Measurements from ENCODE around the gene PABPN1L. TPM values are rescaled to one million over a fixed set of nuclear protein-coding genes. Genes with fewer than 3 reads are reported as not detected.

Gene PABPN1L
- total RNA-seq, 1 experiment from 2014 or later: not detected

- H3K9me3 Mint-ChIP-seq (ENCODE audit: unreplicated experiment): no peaks in the 10 kb centered on the region
- 0 out of 2 replicates have a peak, but pooled peaks cover 6% of the 10 kb centered on the region for H3K36me3 ChIP-seq (ENCODE audit: control insufficient read depth, insufficient read depth, low read length)
- TSS peak; percentile 25 for BruUV-seq (replicated peaks)
- intact Hi-C loops (cut with micrococcal nuclease; ENCODE audit: unreplicated experiment): loop anchor here (5.0 kb wide), 1 partner anchor 358 kb away; no protein-coding TSS in a partner anchor
- peaks cover 11% of the 10 kb centered on the region for H3K4me1 ChIP-seq
- H3K4me3 ChIP-seq (ENCODE audit: low read depth, low read length): peak overlapping the region; percentile 86
- H3K27me3 ChIP-seq (replicated peaks; ENCODE audit: control insufficient read depth, insufficient read depth, low read length): no peaks in the 10 kb centered on the region
- TF ChIP-seq CTCF (IDR thresholded peaks at IDR 0.05; ENCODE audit: insufficient read depth in 1 of 2, low read depth in 1 of 2, low read length in 1 of 2, severe bottlenecking in 1 of 2, unreplicated experiment in 1 of 2): no peak
- no peak for DNase-seq
- peak overlapping the region; percentile 87 for H3K27ac Mint-ChIP-seq (ENCODE audit: unreplicated experiment)
- ChIA-PET POLR2A (no interaction called here), CTCF (no interaction called here)
- H3K4me1 Mint-ChIP-seq (ENCODE audit: low read depth, unreplicated experiment): peaks cover 18% of the 10 kb centered on the region
- H3K9me3 ChIP-seq: no peaks in the 10 kb centered on the region
- no peaks in the 10 kb centered on the region for H3K27me3 Mint-ChIP-seq (ENCODE audit: insufficient read depth, unreplicated experiment)
- H3K4me3 Mint-ChIP-seq (ENCODE audit: unreplicated experiment): peak overlapping the region; percentile 95
- H3K36me3 Mint-ChIP-seq (ENCODE audit: insufficient read depth, unreplicated experiment): peaks cover 34% of the 10 kb centered on the region
These were observed 10.7 kb downstream of the PABPN1L start for GRCh38 chr16:88855736-88856121.

- H3K9me3 Mint-ChIP-seq (ENCODE audit: unreplicated experiment): no peaks in the 10 kb centered on the region
- H3K4me1 Mint-ChIP-seq (ENCODE audit: low read depth, unreplicated experiment): peaks cover 18% of the 10 kb centered on the region
- CTCF ChIA-PET: no interaction called here
- peak overlapping the region; percentile 95 for H3K4me3 Mint-ChIP-seq (ENCODE audit: unreplicated experiment)
- no peak for DNase-seq
- no TSS peak for BruUV-seq (replicated peaks)
- H3K4me1 ChIP-seq: peaks cover 11% of the 10 kb centered on the region
- no peaks in the 10 kb centered on the region for H3K27me3 ChIP-seq (replicated peaks; ENCODE audit: control insufficient read depth, insufficient read depth, low read length)
- intact Hi-C loops (cut with micrococcal nuclease; ENCODE audit: unreplicated experiment): loop anchor here (5.0 kb wide), 1 partner anchor 358 kb away; no protein-coding TSS in a partner anchor
- no peaks in the 10 kb centered on the region for H3K27me3 Mint-ChIP-seq (ENCODE audit: insufficient read depth, unreplicated experiment)
- H3K36me3 Mint-ChIP-seq (ENCODE audit: insufficient read depth, unreplicated experiment): peaks cover 34% of the 10 kb centered on the region
- TF ChIP-seq CTCF (IDR thresholded peaks at IDR 0.05; ENCODE audit: insufficient read depth in 1 of 2, low read depth in 1 of 2, low read length in 1 of 2, severe bottlenecking in 1 of 2, unreplicated experiment in 1 of 2): no peak
- POLR2A ChIA-PET: no interaction called here
- 0 out of 2 replicates have a peak, but pooled peaks cover 4% of the 10 kb centered on the region for H3K36me3 ChIP-seq (ENCODE audit: control insufficient read depth, insufficient read depth, low read length)
- peak overlapping the region; percentile 87 for H3K27ac Mint-ChIP-seq (ENCODE audit: unreplicated experiment)
- no peaks in the 10 kb centered on the region for H3K9me3 ChIP-seq
- no peak overlapping the region for H3K4me3 ChIP-seq (ENCODE audit: low read depth, low read length)
These were observed 11.3 kb downstream of the PABPN1L start for GRCh38 chr16:88855176-88855575.

- no peak for DNase-seq
- Histone ChIP-seq H3K9me3 (no peaks in the 10 kb centered on the region), H3K36me3 (ENCODE audit: control insufficient read depth, insufficient read depth, low read length) (peaks cover 2% of the 10 kb centered on the region; the same call in 1 of the 2 replicates), H3K27me3 (replicated peaks; ENCODE audit: control insufficient read depth, insufficient read depth, low read length) (no peaks in the 10 kb centered on the region), H3K4me3 (ENCODE audit: low read depth, low read length) (no peak overlapping the region), H3K4me1 (peaks cover 11% of the 10 kb centered on the region)
- intact Hi-C loops (cut with micrococcal nuclease; ENCODE audit: unreplicated experiment): loop anchor here (5.0 kb wide), 1 partner anchor 357 kb away; no protein-coding TSS in a partner anchor
- Mint-ChIP-seq H3K4me1 (ENCODE audit: low read depth, unreplicated experiment) (peaks cover 18% of the 10 kb centered on the region), H3K27me3 (ENCODE audit: insufficient read depth, unreplicated experiment) (no peaks in the 10 kb centered on the region), H3K27ac (ENCODE audit: unreplicated experiment) (peak overlapping the region; percentile 87), H3K4me3 (ENCODE audit: unreplicated experiment) (peak overlapping the region; percentile 95), H3K9me3 (ENCODE audit: unreplicated experiment) (no peaks in the 10 kb centered on the region), H3K36me3 (ENCODE audit: insufficient read depth, unreplicated experiment) (peaks cover 34% of the 10 kb centered on the region)
- no TSS peak for BruUV-seq (replicated peaks)
- ChIA-PET POLR2A (no interaction called here), CTCF (no interaction called here)
- TF ChIP-seq CTCF (IDR thresholded peaks at IDR 0.05; ENCODE audit: insufficient read depth in 1 of 2, low read depth in 1 of 2, low read length in 1 of 2, severe bottlenecking in 1 of 2, unreplicated experiment in 1 of 2): no peak
These were observed 12.0 kb downstream of the PABPN1L start for GRCh38 chr16:88854306-88855111.
